ENCODE results near the gene DYNC1I1.
"Not testable (repeated sequence)": the region's sequence is repeated elsewhere in the genome, so short reads cannot be mapped to it uniquely, and the experiment has no call there.

Gene DYNC1I1

GRCh38 chr7:95906851-95907250, 134.5 kb downstream of the DYNC1I1 start:
- no peak overlapping the region for H3K4me3 ChIP-seq (ENCODE audit: low read depth, low read length)

- no peak overlapping the region for H3K4me3 ChIP-seq (ENCODE audit: low read depth, low read length)
These were observed 135.0 kb downstream of the DYNC1I1 start for GRCh38 chr7:95907337-95907736.

- no peak overlapping the region for H3K4me3 ChIP-seq (ENCODE audit: low read depth, low read length)
These were observed 136.1 kb downstream of the DYNC1I1 start for GRCh38 chr7:95908499-95908898.

GRCh38 chr7:95910341-95910740, 138.0 kb downstream of the DYNC1I1 start:
- H3K4me3 ChIP-seq (ENCODE audit: low read depth, low read length), result no peak overlapping the region

- H3K4me3 ChIP-seq (ENCODE audit: low read depth, low read length), result no peak overlapping the region
These were observed 143.4 kb downstream of the DYNC1I1 start for GRCh38 chr7:95915731-95916130.

DNA sequence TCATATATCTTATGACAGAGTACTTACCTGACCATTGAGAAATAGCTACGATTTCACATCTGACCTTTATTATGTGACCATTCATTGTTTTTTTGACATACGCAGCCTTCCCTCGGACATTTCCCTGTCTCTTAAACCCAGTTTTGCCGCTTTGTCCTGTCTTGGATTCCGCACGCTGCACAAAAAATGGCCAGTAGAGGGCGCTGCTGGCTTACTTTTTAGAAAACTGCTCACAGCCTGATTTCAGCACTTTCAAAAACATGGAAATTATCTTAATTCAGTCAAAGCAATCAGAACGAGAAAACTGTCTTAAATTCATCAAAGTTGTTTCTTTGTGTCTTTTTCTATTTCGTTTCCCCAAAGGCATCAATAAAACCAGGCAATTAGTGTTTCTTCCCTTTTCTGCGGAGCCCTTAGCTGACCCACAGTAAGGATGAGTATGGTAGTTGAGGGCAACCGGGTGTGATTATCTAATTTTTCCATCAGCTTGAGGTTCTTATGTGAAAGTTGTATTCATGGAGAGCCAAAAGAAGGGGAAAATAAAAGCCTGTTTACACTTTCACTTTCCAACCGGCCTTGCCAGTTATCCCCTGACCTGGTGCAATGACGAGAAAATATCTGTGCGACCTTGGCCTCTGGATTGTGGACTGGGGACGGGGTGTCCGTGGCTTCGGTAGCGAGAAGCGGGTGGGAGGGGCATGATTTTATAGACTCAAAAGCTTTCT, 144.4 kb downstream of the DYNC1I1 start:
- no peak overlapping the region for H3K4me3 ChIP-seq (ENCODE audit: low read depth, low read length)

DNA sequence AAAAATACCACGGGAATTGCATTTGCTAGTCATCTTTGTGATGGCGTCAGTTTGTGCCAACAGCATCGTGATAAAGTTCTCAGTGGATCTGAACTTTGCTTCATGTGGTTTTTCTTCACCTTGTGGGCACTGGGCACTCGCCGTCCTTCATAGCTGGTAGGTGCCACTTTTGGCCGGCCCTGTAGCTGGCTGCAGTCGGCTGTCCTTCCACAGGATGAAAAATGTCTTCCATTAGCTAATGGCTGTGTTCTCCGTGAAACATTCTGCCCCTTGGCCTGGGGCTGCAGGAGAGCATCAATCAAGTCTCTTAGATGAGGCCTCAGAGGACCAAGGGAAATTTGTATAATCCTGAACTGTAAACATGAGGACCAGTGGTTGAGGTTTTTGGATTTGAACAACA, 145.3 kb downstream of the DYNC1I1 start:
- H3K4me3 ChIP-seq (ENCODE audit: low read depth, low read length), result no peak overlapping the region

GRCh38 chr7:95919556-95919955, 147.2 kb downstream of the DYNC1I1 start:
- no peak overlapping the region for H3K4me3 ChIP-seq (ENCODE audit: low read depth, low read length)

DNA sequence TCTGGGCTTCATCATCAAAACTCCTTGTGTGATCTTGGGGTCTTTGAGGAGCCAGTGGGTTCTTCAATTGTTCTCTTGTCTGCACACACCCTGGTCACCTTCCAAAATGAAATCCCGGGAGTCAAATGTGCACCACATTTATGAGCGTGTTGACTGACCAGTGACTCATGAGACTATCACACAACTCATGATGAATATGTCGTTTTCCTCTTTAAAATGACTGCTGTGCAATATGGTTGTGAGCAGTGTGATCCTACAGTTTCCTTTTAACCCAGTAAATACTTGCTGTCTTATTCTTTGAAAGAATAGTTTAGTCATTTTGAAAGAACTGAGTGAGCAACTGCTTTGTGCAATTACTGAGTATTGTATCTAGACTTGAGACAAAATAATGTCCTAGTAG, 149.2 kb downstream of the DYNC1I1 start:
- no peak overlapping the region for H3K4me3 ChIP-seq (ENCODE audit: low read depth, low read length)

DNA sequence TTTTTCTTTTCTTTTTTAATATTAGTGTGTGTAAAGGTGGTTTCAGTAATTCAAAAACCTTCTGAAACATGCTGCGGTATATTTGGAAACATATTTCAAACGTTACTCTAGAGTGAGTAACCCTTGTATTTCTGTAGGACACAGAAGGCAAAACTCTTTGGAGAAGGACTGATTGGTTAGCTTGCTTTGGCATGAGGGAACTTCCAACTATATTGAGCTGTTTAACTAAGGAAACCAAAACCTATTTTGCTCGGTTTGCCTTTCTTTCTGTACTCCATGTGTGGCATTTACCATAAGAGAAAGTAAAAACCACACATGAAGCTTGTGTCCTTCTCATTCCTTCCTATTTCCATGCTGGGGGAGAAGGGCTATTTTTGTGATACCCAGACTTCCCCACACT, 149.8 kb downstream of the DYNC1I1 start:
- no peak overlapping the region for H3K4me3 ChIP-seq (ENCODE audit: low read depth, low read length)

- no peak overlapping the region for H3K4me3 ChIP-seq (ENCODE audit: low read depth, low read length)
These were observed 152.9 kb downstream of the DYNC1I1 start for GRCh38 chr7:95925236-95925635.

GRCh38 chr7:95925971-95926370, 153.6 kb downstream of the DYNC1I1 start:
- no peak overlapping the region for H3K4me3 ChIP-seq (ENCODE audit: low read depth, low read length)

DNA sequence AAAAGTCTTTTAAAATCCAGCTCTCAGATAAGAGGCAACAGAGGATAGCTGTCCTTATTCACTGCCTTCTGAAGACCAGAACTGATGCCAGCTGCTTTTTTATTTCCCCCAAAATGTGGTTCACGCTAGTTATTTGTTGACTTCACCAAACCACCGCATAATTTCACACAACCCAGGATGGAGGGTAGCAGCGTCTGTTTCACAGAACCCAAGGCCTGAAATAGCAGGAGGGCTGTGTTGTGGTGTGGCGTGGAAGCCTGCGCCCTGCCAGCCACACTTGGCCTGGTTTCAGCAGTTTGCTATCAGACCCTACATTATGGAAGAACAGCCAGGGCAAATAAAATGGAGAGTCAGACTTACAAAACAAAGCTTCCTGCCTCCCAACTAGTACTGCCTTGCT, 155.4 kb downstream of the DYNC1I1 start:
- no peak overlapping the region for H3K4me3 ChIP-seq (ENCODE audit: low read depth, low read length)

- no peak overlapping the region for H3K4me3 ChIP-seq (ENCODE audit: low read depth, low read length)
These were observed 157.4 kb downstream of the DYNC1I1 start for GRCh38 chr7:95929710-95930280.

GRCh38 chr7:95931460-95932232, 159.3 kb downstream of the DYNC1I1 start:
- H3K4me3 ChIP-seq (ENCODE audit: low read depth, low read length), result no peak overlapping the region

DNA sequence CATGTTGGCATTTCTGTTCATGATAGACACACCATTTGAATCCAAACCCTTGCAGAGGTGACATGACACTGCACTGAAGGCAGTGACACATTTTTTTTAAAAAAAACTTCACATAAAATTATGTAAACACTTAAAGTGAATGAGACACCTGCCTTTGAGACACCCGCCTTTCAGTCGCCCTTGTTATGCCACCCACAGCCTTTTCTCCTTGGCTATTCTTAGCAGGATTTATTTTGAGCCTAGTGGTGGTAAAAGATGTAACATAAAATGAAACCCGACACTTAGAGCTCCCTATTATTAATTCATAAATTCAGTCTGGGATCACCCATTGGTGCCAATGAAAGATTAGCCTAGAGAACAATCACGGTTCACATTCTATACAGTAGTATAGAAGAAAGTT, 161.3 kb downstream of the DYNC1I1 start:
- H3K4me3 ChIP-seq (ENCODE audit: low read depth, low read length), result no peak overlapping the region

DNA sequence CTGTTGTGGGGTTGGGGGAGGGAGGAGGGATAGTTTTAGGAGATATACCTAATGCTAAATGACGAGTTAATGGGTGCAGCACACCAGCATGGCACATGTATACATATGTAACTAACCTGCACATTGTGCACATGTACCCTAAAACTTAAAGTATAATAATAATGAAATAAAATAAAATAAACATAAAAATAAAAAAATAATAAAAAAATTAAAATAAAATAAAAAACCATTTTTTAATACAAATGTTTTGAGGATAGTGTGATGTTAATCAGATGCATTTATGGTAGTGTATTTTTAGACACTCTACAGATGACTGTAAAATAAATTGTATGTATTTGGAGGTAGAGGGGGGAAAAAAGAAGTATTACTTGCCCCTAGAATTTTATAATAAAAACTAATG, 172.5 kb downstream of the DYNC1I1 start:
- H3K4me3 ChIP-seq (ENCODE audit: low read depth, low read length), result not testable (repeated sequence)

DNA sequence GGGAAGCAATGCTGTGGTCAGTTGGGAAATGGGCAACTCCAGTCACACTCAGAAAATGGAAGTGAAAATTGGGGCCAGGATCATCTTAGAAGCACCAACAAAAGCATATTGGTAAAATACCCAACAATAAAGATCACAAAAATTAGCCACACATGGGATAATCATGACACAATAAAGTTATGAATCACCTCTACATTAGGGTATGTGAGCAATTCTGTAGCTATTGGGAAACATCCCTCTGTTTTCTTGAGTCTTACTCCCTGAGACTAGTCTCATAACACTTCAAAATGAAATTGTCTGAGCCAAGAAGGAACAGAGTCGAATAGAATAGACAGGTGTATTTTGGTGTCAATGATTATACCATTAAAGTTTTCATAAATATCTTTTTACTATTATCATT, 178.3 kb downstream of the DYNC1I1 start:
- no peak overlapping the region for H3K4me3 ChIP-seq (ENCODE audit: low read depth, low read length)

GRCh38 chr7:95951531-95951930, 179.2 kb downstream of the DYNC1I1 start:
- H3K4me3 ChIP-seq (ENCODE audit: low read depth, low read length), result no peak overlapping the region

GRCh38 chr7:95951997-95952795, 179.8 kb downstream of the DYNC1I1 start:
- no peak overlapping the region for H3K4me3 ChIP-seq (ENCODE audit: low read depth, low read length)

GRCh38 chr7:95952851-95953250, 180.5 kb downstream of the DYNC1I1 start:
- H3K4me3 ChIP-seq (ENCODE audit: low read depth, low read length), result no peak overlapping the region

Measured in iPS-11a (cell line).